ENCODE measurements around the gene RPA1. TPM values are rescaled to one million over a fixed set of nuclear protein-coding genes. Genes with fewer than 3 reads are reported as not detected.

The RPA1 gene
- 198 TPM for total RNA-seq (2021; ENCODE audit: unreplicated experiment)
- 85.6 and 108 TPM in 2 replicates for polyA plus RNA-seq (2012)
- percentile 69 among the genes with signal in this experiment for Bru-seq, nascent RNA
- BruChase-seq, experiment 1, labeled RNA remaining after a 6-hour chase = percentile 87 among the genes with signal in this experiment
- percentile 79 among the genes with signal in this experiment for BruChase-seq, experiment 2, labeled RNA remaining after a 2-hour chase
- long read RNA-seq, full-length matches to known transcripts = 287 of 346 reads
- long read RNA-seq, partial matches to known transcripts = 32 of 346 reads
- long read RNA-seq, other reads (novel, unspliced or antisense) = 27 of 346 reads

DNA sequence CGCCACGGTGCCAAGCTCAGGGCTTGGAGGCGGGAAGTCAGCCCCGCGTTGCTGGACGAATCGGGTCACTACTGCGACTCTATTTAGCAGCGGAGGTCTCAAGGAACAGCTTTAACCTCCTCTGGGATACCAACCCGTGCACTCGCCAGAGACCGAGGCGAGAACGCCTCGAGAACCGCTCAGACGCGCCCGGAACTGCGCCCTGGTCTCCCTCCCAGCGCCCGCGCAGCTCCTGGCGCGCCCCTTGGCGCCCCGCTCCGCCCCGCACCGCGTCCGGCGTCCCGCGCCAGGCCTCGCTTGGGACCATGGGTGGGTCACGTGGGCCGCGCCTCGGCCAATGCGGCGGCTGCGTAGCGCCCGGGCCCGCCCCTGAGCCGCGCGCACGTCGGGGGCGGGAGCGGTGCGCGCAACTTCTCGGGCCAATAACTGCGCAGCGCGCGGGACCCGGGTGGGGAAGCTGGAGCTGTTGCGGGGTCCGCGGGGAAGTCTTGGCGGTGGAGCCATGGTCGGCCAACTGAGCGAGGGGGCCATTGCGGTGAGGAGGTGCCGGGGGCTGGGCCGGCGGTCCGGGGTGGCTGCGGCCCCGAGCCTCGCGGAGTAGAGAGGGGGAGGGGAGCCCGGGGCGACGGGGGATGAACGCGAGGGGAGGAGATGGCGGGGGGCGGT is at the start of gene RPA1, which contains the start of gene SMYD4:
RPA1 (plus strand) TSS at position 414 of the 666 bp plus-strand sequence; CDS start at position 503, 89 bp downstream.
SMYD4 (minus strand) TSS at position 311 of the 666 bp plus-strand sequence. CDS start 1,908 bp downstream, outside the sequence.
- Histone ChIP-seq H4K20me1 (ENCODE audit: insufficient read depth) (peaks cover 5% of the 10 kb centered on the region; the same call in 1 of the 2 replicates), H3K4me2 (ENCODE audit: low read length) (peak within 1 kb of the TSS; percentile 98), H2AFZ (ENCODE audit: low read depth, low read length, poor library complexity, severe bottlenecking) (peak within 1 kb of the TSS; percentile 54), H3K36me3 (ENCODE audit: control insufficient read depth in 1 of 2, insufficient read depth in 2 of 2, low read length in 2 of 2) (peaks cover 13 to 20% of the 10 kb centered on the region in 2 experiments; a peak in 3 of 4 replicates), H3K4me1 (ENCODE audit: control insufficient read depth in 1 of 2, insufficient read depth in 2 of 2, low read length in 2 of 2) (peaks cover 8 to 16% of the 10 kb centered on the region in 2 experiments; a peak in 3 of 4 replicates), H3K9ac (ENCODE audit: low read length) (peak within 1 kb of the TSS; percentile 92), H3K9me3 (ENCODE audit: control insufficient read depth in 1 of 2, insufficient read depth in 1 of 2, low read depth in 1 of 2, low read length in 2 of 2) (no peaks in the 10 kb centered on the region), H3K27ac (ENCODE audit: low read depth, low read length) (peak within 1 kb of the TSS; percentile 65), H3K79me2 (ENCODE audit: insufficient read depth, low read length) (peaks cover 70% of the 10 kb centered on the region), H3K4me3 (replicated peaks in 1 of 2; ENCODE audit: low read depth in 1 of 2, low read length in 2 of 2) (peak within 1 kb of the TSS; percentile 79 to 100), H3K27me3 (ENCODE audit: insufficient read depth, low read length) (no peaks in the 10 kb centered on the region), H3K9me2 (ENCODE audit: insufficient read depth) (no peaks in the 10 kb centered on the region)
- ChIA-PET CTCF (interaction anchor here (1.2 kb wide), 1 partner anchor 16 kb away, joined by 3 read pairs; no protein-coding TSS in a partner anchor), RAD21 (ENCODE audit: low non-redundant PET in 1 of 2, low total read pairs in 2 of 2, uncharacterized antibody in 2 of 2, unreplicated experiment in 2 of 2) (no interaction called here), POLR2A (interaction anchor here (0.6 to 1.1 kb wide), 2 partner anchors 113 to 116 kb away, joined by 6 to 8 read pairs; no protein-coding TSS in a partner anchor)
- intact Hi-C loops (cut with micrococcal nuclease) = no loop called here
- peak; percentile 6 for TF ChIP-seq YY1 (IDR thresholded peaks at IDR 0.05; ENCODE audit: extremely low read depth, insufficient replicate concordance, low read depth, low read length)
- no peak for TF ChIP-seq SRF (IDR thresholded peaks at IDR 0.05; ENCODE audit: low read depth)
- TF ChIP-seq FOSL1 (IDR thresholded peaks at IDR 0.05; ENCODE audit: low read depth) = no peak
- 0 out of 2 replicates have a peak, but pooled peaks have one; percentile 39 for TF ChIP-seq EGR1 (IDR thresholded peaks at IDR 0.05; ENCODE audit: low read depth)
- TF ChIP-seq ELF1 (IDR thresholded peaks at IDR 0.05; ENCODE audit: borderline replicate concordance, low read depth) = no peak
- peak; percentile 85 for TF ChIP-seq POLR2AphosphoS5 (IDR thresholded peaks at IDR 0.05; ENCODE audit: low read depth, low read length)
- TF ChIP-seq, protein P1, sequence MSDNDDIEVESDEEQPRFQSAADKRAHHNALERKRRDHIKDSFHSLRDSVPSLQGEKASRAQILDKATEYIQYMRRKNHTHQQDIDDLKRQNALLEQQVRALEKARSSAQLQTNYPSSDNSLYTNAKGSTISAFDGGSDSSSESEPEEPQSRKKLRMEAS (IDR thresholded peaks at IDR 0.05) = peak; percentile 76
- TF ChIP-seq SP1 (IDR thresholded peaks at IDR 0.05; ENCODE audit: low read depth) = peak; percentile 63
- TF ChIP-seq ZNF274 (IDR thresholded peaks at IDR 0.05; ENCODE audit: low read depth, low read length) = no peak
- TF ChIP-seq, protein P2, sequence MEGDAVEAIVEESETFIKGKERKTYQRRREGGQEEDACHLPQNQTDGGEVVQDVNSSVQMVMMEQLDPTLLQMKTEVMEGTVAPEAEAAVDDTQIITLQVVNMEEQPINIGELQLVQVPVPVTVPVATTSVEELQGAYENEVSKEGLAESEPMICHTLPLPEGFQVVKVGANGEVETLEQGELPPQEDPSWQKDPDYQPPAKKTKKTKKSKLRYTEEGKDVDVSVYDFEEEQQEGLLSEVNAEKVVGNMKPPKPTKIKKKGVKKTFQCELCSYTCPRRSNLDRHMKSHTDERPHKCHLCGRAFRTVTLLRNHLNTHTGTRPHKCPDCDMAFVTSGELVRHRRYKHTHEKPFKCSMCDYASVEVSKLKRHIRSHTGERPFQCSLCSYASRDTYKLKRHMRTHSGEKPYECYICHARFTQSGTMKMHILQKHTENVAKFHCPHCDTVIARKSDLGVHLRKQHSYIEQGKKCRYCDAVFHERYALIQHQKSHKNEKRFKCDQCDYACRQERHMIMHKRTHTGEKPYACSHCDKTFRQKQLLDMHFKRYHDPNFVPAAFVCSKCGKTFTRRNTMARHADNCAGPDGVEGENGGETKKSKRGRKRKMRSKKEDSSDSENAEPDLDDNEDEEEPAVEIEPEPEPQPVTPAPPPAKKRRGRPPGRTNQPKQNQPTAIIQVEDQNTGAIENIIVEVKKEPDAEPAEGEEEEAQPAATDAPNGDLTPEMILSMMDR (IDR thresholded peaks at IDR 0.05 in 2 of 3, conservative IDR thresholded peaks at IDR 0.05 in 1 of 3; ENCODE audit: borderline replicate concordance in 1 of 3, insufficient read depth in 1 of 3, low read depth in 2 of 3, low read length in 2 of 3) = no peak
- TF ChIP-seq POLR2A (IDR thresholded peaks at IDR 0.05; ENCODE audit: borderline replicate concordance, extremely low read depth, insufficient read depth, insufficient read length) = peak; percentile 72
- TF ChIP-seq, protein P3, sequence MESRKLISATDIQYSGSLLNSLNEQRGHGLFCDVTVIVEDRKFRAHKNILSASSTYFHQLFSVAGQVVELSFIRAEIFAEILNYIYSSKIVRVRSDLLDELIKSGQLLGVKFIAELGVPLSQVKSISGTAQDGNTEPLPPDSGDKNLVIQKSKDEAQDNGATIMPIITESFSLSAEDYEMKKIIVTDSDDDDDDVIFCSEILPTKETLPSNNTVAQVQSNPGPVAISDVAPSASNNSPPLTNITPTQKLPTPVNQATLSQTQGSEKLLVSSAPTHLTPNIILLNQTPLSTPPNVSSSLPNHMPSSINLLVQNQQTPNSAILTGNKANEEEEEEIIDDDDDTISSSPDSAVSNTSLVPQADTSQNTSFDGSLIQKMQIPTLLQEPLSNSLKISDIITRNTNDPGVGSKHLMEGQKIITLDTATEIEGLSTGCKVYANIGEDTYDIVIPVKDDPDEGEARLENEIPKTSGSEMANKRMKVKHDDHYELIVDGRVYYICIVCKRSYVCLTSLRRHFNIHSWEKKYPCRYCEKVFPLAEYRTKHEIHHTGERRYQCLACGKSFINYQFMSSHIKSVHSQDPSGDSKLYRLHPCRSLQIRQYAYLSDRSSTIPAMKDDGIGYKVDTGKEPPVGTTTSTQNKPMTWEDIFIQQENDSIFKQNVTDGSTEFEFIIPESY (IDR thresholded peaks at IDR 0.05; ENCODE audit: extremely low read depth, insufficient replicate concordance, low read length) = peak; percentile 20
- TF ChIP-seq ZFX (IDR thresholded peaks at IDR 0.05) = peak; percentile 72; the same call in 1 of the 2 replicates
- DNase-seq (ENCODE audit: low read depth, low spot score) (peak; percentile 63), ATAC-seq (peak; percentile 99)
- BruUV-seq (replicated peaks) = no TSS peak
